SU-DHL-6 (cell line): ENCODE results near the gene BRI3BP.

ENCODE experiments used
- EZH2phosphoT487 ChIP-seq: fragments of 200-600 bp; sonication (generic), shearing (Covaris generic); conservative IDR thresholded peaks from 2 replicates; pipeline ENCODE4 v1.6.1; 2018; ENCODE audit warnings: mild to moderate bottlenecking, antibody characterized with exemption, low read length, moderate library complexity, mixed read lengths
- TF ChIP-seq, protein P1 (sequence below): fragments of 200-600 bp; sonication (generic); IDR thresholded peaks from one replicate; pipeline ENCODE4 v1.5.1; 2017; ENCODE audit warnings: antibody characterized with exemption, mild to moderate bottlenecking, low read length, moderate library complexity; ENCODE audit not compliant: insufficient read depth, poor library complexity, severe bottlenecking

DNA sequence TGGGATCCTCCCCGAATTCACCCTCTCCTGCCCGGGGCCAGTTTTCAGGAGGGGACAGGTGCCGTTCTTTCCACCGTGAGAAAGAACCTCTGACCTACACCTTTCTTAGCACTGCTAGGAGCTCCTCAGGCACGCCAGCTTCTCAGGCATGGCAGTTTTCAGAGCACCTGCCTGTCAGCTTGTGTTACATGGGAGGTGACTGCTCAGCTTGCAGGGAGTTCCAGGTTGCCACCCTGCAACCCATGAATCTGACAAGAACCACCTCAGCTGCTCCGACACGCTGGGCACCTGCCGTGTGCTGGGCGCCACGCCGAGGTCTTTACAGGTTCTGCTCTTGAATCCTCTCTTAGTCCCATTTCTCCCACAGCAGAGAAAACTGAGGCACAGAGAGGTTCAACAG is 12.9 kb downstream of the BRI3BP start:
- TF ChIP-seq, protein P1, sequence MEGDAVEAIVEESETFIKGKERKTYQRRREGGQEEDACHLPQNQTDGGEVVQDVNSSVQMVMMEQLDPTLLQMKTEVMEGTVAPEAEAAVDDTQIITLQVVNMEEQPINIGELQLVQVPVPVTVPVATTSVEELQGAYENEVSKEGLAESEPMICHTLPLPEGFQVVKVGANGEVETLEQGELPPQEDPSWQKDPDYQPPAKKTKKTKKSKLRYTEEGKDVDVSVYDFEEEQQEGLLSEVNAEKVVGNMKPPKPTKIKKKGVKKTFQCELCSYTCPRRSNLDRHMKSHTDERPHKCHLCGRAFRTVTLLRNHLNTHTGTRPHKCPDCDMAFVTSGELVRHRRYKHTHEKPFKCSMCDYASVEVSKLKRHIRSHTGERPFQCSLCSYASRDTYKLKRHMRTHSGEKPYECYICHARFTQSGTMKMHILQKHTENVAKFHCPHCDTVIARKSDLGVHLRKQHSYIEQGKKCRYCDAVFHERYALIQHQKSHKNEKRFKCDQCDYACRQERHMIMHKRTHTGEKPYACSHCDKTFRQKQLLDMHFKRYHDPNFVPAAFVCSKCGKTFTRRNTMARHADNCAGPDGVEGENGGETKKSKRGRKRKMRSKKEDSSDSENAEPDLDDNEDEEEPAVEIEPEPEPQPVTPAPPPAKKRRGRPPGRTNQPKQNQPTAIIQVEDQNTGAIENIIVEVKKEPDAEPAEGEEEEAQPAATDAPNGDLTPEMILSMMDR: no peak
- no peak for TF ChIP-seq EZH2phosphoT487
